ENCODE results near the gene VANGL2. TPM values are rescaled to one million over a fixed set of nuclear protein-coding genes. Genes with fewer than 3 reads are reported as not detected.
A peak's percentile ranks its signal among the peaks of the same experiment; 100 is the strongest.

VANGL2 gene
- total and polyA plus RNA-seq, 8 donors = 0.45 to 7.4 (median 2.8) TPM

GRCh38 chr1:160428053-160428452 lies 27.7 kb downstream of the VANGL2 start:
- intact Hi-C loops (cut with DNase I; ENCODE audit: low total_unique reads) = loop anchor here (5.0 kb wide), 1 partner anchor 179 kb away; no protein-coding TSS in a partner anchor
- no peak overlapping the region for H3K4me3 ChIP-seq
- 86 to 93% (median 91%) methylated on average over 8 of the region's 8 CpGs for WGBS, 5 donors
- H3K27me3 ChIP-seq = no peaks in the 10 kb centered on the region
- H3K36me3 ChIP-seq = peaks cover 0 to 41% (median 35%) of the 10 kb centered on the region in 4 donors
- peaks cover 5 to 20% (median 13%) of the 10 kb centered on the region in 4 donors for H3K4me1 ChIP-seq
- H3K27ac ChIP-seq = no peak overlapping the region
- no peak for DNase-seq
- TF ChIP-seq POLR2AphosphoS5 (IDR thresholded peaks at IDR 0.05) (no peak), EP300 (IDR thresholded peaks at IDR 0.05) (no peak), POLR2A (IDR thresholded peaks at IDR 0.05) (no peak)
- H3K9me3 ChIP-seq = no peaks in the 10 kb centered on the region

- peaks cover 0 to 37% (median 34%) of the 10 kb centered on the region in 4 donors for H3K36me3 ChIP-seq
- no peak overlapping the region for H3K4me3 ChIP-seq
- 45 to 83% (median 68%) methylated on average over 1 of the region's 1 CpG for WGBS, 5 donors
- peaks cover 5 to 20% (median 13%) of the 10 kb centered on the region in 4 donors for H3K4me1 ChIP-seq
- TF ChIP-seq POLR2AphosphoS5 (IDR thresholded peaks at IDR 0.05) (no peak), POLR2A (IDR thresholded peaks at IDR 0.05) (no peak), CTCF (IDR thresholded peaks at IDR 0.05) (peak in 4 of 7 experiments; percentile 30 to 80 (median 68)), EP300 (IDR thresholded peaks at IDR 0.05) (no peak)
- H3K27ac ChIP-seq = peak overlapping the region in 3 of 5 donors; percentile 39 to 76 (median 51)
- peak; percentile 66 to 84 for DNase-seq
- intact Hi-C loops (cut with DNase I; ENCODE audit: low total_unique reads) = loop anchor here (5.0 kb wide), 1 partner anchor 179 kb away; no protein-coding TSS in a partner anchor
- H3K9me3 ChIP-seq = no peaks in the 10 kb centered on the region
- no peaks in the 10 kb centered on the region for H3K27me3 ChIP-seq
Measured at GRCh38 chr1:160428655-160429054, 28.3 kb downstream of the VANGL2 start.

- Histone ChIP-seq H3K9me3 (no peaks in the 10 kb centered on the region), H3K4me3 (no peak overlapping the region), H3K27ac (peak overlapping the region in 4 of 5 donors; percentile 6 to 76 (median 45)), H3K36me3 (peaks cover 0 to 32% (median 30%) of the 10 kb centered on the region in 4 donors), H3K4me1 (peaks cover 5 to 20% (median 13%) of the 10 kb centered on the region in 4 donors), H3K27me3 (no peaks in the 10 kb centered on the region)
- DNase-seq = peak; percentile 50 to 70
- 3 to 26% (median 3%) methylated on average over 2 of the region's 2 CpGs for WGBS, 5 donors
- no peak for TF ChIP-seq POLR2AphosphoS5 (IDR thresholded peaks at IDR 0.05)
- TF ChIP-seq EP300 (IDR thresholded peaks at IDR 0.05) = no peak
- no peak for TF ChIP-seq CTCF (IDR thresholded peaks at IDR 0.05)
- TF ChIP-seq POLR2A (IDR thresholded peaks at IDR 0.05) = no peak
- intact Hi-C loops (cut with DNase I; ENCODE audit: low total_unique reads) = loop anchor here (5.0 kb wide), 1 partner anchor 178 kb away; no protein-coding TSS in a partner anchor
Measured at GRCh38 chr1:160429125-160429561, 28.8 kb downstream of the VANGL2 start.

- Histone ChIP-seq H3K36me3 (peaks cover 0 to 25% (median 22%) of the 10 kb centered on the region in 4 donors), H3K27ac (peak overlapping the region in 3 of 5 donors; percentile 39 to 76 (median 51)), H3K27me3 (no peaks in the 10 kb centered on the region), H3K4me3 (no peak overlapping the region), H3K4me1 (peaks cover 5 to 20% (median 13%) of the 10 kb centered on the region in 4 donors), H3K9me3 (no peaks in the 10 kb centered on the region)
- intact Hi-C loops (cut with DNase I; ENCODE audit: low total_unique reads) = loop anchor here (5.0 kb wide), 1 partner anchor 177 kb away; no protein-coding TSS in a partner anchor
- DNase-seq = peak in 1 of 2 donors; percentile 28
- TF ChIP-seq POLR2AphosphoS5 (IDR thresholded peaks at IDR 0.05) (no peak), CTCF (IDR thresholded peaks at IDR 0.05) (no peak), EP300 (IDR thresholded peaks at IDR 0.05) (no peak), POLR2A (IDR thresholded peaks at IDR 0.05) (no peak)
- WGBS, 5 donors = 47 to 58% (median 57%) methylated on average over 2 of the region's 2 CpGs
Measured at GRCh38 chr1:160429702-160430535, 29.6 kb downstream of the VANGL2 start.
